Mesenchymal stem cell (in vitro differentiated cells and primary cell): Measurements from ENCODE around the gene KRT79. TPM values are rescaled to one million over a fixed set of nuclear protein-coding genes. Genes with fewer than 3 reads are reported as not detected.
"Not testable (repeated sequence)": the region's sequence is repeated elsewhere in the genome, so short reads cannot be mapped to it uniquely, and the experiment has no call there.

Experiments
- DNase-seq: peaks from one replicate; pipeline ENCODE4 v3.0.0-alpha.2; 2013
- H2AFZ ChIP-seq: one replicate; pipeline ENCODE4 v1.6.1; 2013; ENCODE audit warnings: low read depth, mild to moderate bottlenecking, control low read depth, inconsistent platforms, low read length, moderate library complexity
- H2AK5ac ChIP-seq: 2 replicates; pipeline ENCODE4 v1.6.1; 2013; ENCODE audit warnings: low read length, moderate library complexity, mild to moderate bottlenecking, inconsistent platforms; ENCODE audit not compliant: severe bottlenecking
- H2BK120ac ChIP-seq: one replicate; pipeline ENCODE4 v1.6.1; 2013; ENCODE audit warnings: low read depth, mild to moderate bottlenecking, inconsistent platforms, low read length, moderate library complexity
- H2BK12ac ChIP-seq, 2 experiments: one replicate each; pipeline ENCODE4 v1.6.1; 2013; ENCODE audit warnings: inconsistent platforms in 2 of 2, low read length in 2 of 2, mild to moderate bottlenecking in 2 of 2, moderate library complexity in 2 of 2, control low read depth in 1 of 2
- H2BK15ac ChIP-seq: one replicate; pipeline ENCODE4 v1.6.1; 2013; ENCODE audit warnings: mild to moderate bottlenecking, low read depth, inconsistent platforms; ENCODE audit not compliant: poor library complexity, severe bottlenecking
- H2BK5ac ChIP-seq: 2 replicates; pipeline ENCODE4 v1.6.1; 2013; ENCODE audit warnings: low read depth, mild to moderate bottlenecking, low read length, control low read depth, inconsistent platforms; ENCODE audit not compliant: poor library complexity, severe bottlenecking
- H3K14ac ChIP-seq, 2 experiments: one replicate each; pipeline ENCODE4 v1.6.1; 2013; ENCODE audit warnings: inconsistent platforms in 2 of 2, low read length in 2 of 2, control low read depth in 1 of 2, mild to moderate bottlenecking in 1 of 2, moderate library complexity in 1 of 2
- H3K18ac ChIP-seq, 2 experiments: one replicate each; pipeline ENCODE4 v1.6.1; 2013; ENCODE audit warnings: inconsistent platforms in 2 of 2, low read length in 2 of 2, control low read depth in 1 of 2, low read depth in 1 of 2, mild to moderate bottlenecking in 1 of 2
- H3K23ac ChIP-seq, 2 experiments: one replicate each; pipeline ENCODE4 v1.6.1; 2013; ENCODE audit warnings: inconsistent platforms in 2 of 2, low read length in 2 of 2, mild to moderate bottlenecking in 2 of 2, moderate library complexity in 2 of 2, control low read depth in 1 of 2
- H3K27ac ChIP-seq: 2 replicates; pipeline ENCODE4 v1.5.1; 2013; ENCODE audit warnings: mild to moderate bottlenecking, moderate library complexity, low read length, control low read depth, inconsistent platforms; ENCODE audit not compliant: poor library complexity, severe bottlenecking
- H3K27me3 ChIP-seq, 2 experiments: 2 replicates each; pipeline versions ENCODE4 v1.6.1 to v1.7.0; 2013; ENCODE audit warnings: low read length in 2 of 2, mild to moderate bottlenecking in 2 of 2, moderate library complexity in 2 of 2, control low read depth in 1 of 2, inconsistent platforms in 1 of 2; ENCODE audit not compliant: control insufficient read depth in 1 of 2, insufficient read depth in 1 of 2
- H3K36me3 ChIP-seq, 2 experiments: 2 replicates each; pipeline versions ENCODE4 v1.6.1 to v1.7.0; 2013; ENCODE audit warnings: low read length in 2 of 2, control low read depth in 1 of 2, inconsistent platforms in 1 of 2, low read depth in 1 of 2, mild to moderate bottlenecking in 1 of 2; ENCODE audit not compliant: insufficient read depth in 2 of 2, control insufficient read depth in 1 of 2
- H3K4ac ChIP-seq, 2 experiments: one replicate each; pipeline ENCODE4 v1.6.1; 2013; ENCODE audit warnings: inconsistent platforms in 2 of 2, low read length in 2 of 2, mild to moderate bottlenecking in 2 of 2, moderate library complexity in 2 of 2, control low read depth in 1 of 2, low read depth in 1 of 2
- H3K4me1 ChIP-seq: 2 replicates; pipeline ENCODE4 v1.6.1; 2013; ENCODE audit warnings: low read depth, low read length, control low read depth; ENCODE audit not compliant: control insufficient read depth, insufficient read depth
- H3K4me2 ChIP-seq: 2 replicates; pipeline ENCODE4 v1.6.1; 2013; ENCODE audit warnings: low read length, mild to moderate bottlenecking, inconsistent platforms; ENCODE audit not compliant: poor library complexity, severe bottlenecking
- H3K4me3 ChIP-seq, 2 experiments: 2 replicates each; pipeline versions ENCODE4 v1.5.1 to v1.7.0; 2013; ENCODE audit warnings: low read length in 2 of 2, mild to moderate bottlenecking in 2 of 2, control low read depth in 1 of 2, low read depth in 1 of 2; ENCODE audit not compliant: insufficient read depth in 1 of 2
- H3K79me1 ChIP-seq: replicated peaks from 2 replicates; pipeline ENCODE4 v1.6.1; 2013; ENCODE audit warnings: mild to moderate bottlenecking, control low read depth, low read length, inconsistent platforms; ENCODE audit not compliant: poor library complexity, severe bottlenecking
- H3K9ac ChIP-seq: 2 replicates; pipeline ENCODE4 v1.7.0; 2013; ENCODE audit warnings: mild to moderate bottlenecking, low read length, moderate library complexity
- H3K9me3 ChIP-seq: 2 replicates; pipeline ENCODE4 v1.7.0; 2013; ENCODE audit warnings: mild to moderate bottlenecking, low read length; ENCODE audit not compliant: control insufficient read depth
- H4K8ac ChIP-seq: one replicate; pipeline ENCODE4 v1.6.1; 2013; ENCODE audit warnings: inconsistent platforms, mild to moderate bottlenecking, low read length, moderate library complexity
- H4K91ac ChIP-seq: one replicate; pipeline ENCODE4 v1.6.1; 2013; ENCODE audit warnings: mild to moderate bottlenecking, low read length, inconsistent platforms
- WGBS: methylation state at CpG from one replicate; pipeline ENCODE4 v1.1.7; 2013; ENCODE audit warnings: mixed read lengths; 5-methylcytosine and 5-hydroxymethylcytosine counted together
- polyA plus RNA-seq, 2 experiments: library from polyadenylated mRNA; stranded (reverse); fragments of 200-250 nt; gene quantifications; one replicate each; pipeline ENCODE4 v1.2.3, GENCODE V29; 2013

The KRT79 gene
- polyA plus RNA-seq (2013, experiment 1 of 2) = not detected
- 0.03 TPM for polyA plus RNA-seq (2013, experiment 2 of 2)

GRCh38 chr12:52833922-52834726 lies at the start of gene KRT79:
Gene KRT79, minus strand, starts transcription at chr12:52834311. Its CDS starts 51 bp downstream, at chr12:52834260.
- Histone ChIP-seq H3K9me3 (no peaks in the 10 kb centered on the region), H4K91ac (no peak within 1 kb of the TSS), H3K27me3 (peaks cover 0 to 24% of the 10 kb centered on the region in 2 experiments), H3K4me2 (no peak within 1 kb of the TSS), H2AFZ (no peak within 1 kb of the TSS), H3K4ac (no peak within 1 kb of the TSS), H3K9ac (no peak within 1 kb of the TSS), H4K8ac (no peak within 1 kb of the TSS), H3K4me3 (no peak within 1 kb of the TSS), H2BK120ac (no peak within 1 kb of the TSS), H3K79me1 (no peaks in the 10 kb centered on the region), H2BK15ac (no peak within 1 kb of the TSS), H2AK5ac (no peak within 1 kb of the TSS), H3K14ac (no peak within 1 kb of the TSS), H3K36me3 (no peaks in the 10 kb centered on the region), H3K27ac (no peak within 1 kb of the TSS), H2BK12ac (peak within 1 kb of the TSS in 1 of 2 experiments; percentile 18), H2BK5ac (no peak within 1 kb of the TSS), H3K23ac (no peak within 1 kb of the TSS), H3K4me1 (peaks cover 28% of the 10 kb centered on the region), H3K18ac (no peak within 1 kb of the TSS)
- 90% methylated on average over 17 of the region's 22 CpGs for WGBS
- no peak for DNase-seq

- H3K36me3 ChIP-seq, H3K4me2 ChIP-seq, H4K91ac ChIP-seq, H2BK5ac ChIP-seq, H3K9ac ChIP-seq, H3K4ac ChIP-seq, H3K27ac ChIP-seq, H3K79me1 ChIP-seq, H3K4me3 ChIP-seq, H3K9me3 ChIP-seq, H2BK15ac ChIP-seq, H2AFZ ChIP-seq, H3K18ac ChIP-seq, H3K14ac ChIP-seq, H4K8ac ChIP-seq, H2BK120ac ChIP-seq, DNase-seq, H3K27me3 ChIP-seq, H2AK5ac ChIP-seq, H3K23ac ChIP-seq, H2BK12ac ChIP-seq: not testable (repeated sequence)
- WGBS = 69% methylated on average over 4 of the region's 8 CpGs
- H3K4me1 ChIP-seq = peaks cover 18% of the 10 kb centered on the region
These were observed 46.4 kb upstream of the KRT79 start for GRCh38 chr12:52880499-52880898.

GRCh38 chr12:52879394-52880351 lies 45.6 kb upstream of the KRT79 start:
- H3K27me3 ChIP-seq = peaks cover 0 to 2% of the 10 kb centered on the region in 2 experiments
- H3K14ac ChIP-seq = no peak overlapping the region

More at GRCh38 chr12:52879394-52880351, 45.6 kb upstream of the KRT79 start:
- peaks cover 19% of the 10 kb centered on the region for H3K4me1 ChIP-seq
- H2BK15ac ChIP-seq = peak overlapping the region; percentile 29
- H2AK5ac ChIP-seq = no peak overlapping the region
- no peak overlapping the region for H2BK12ac ChIP-seq
- WGBS = 6% methylated on average over 26 of the region's 38 CpGs
- H2BK120ac ChIP-seq = no peak overlapping the region
- peak overlapping the region; percentile 56 for H4K91ac ChIP-seq
- H3K4me2 ChIP-seq = peak overlapping the region; percentile 67
- H2AFZ ChIP-seq = peak overlapping the region; percentile 21
- H3K23ac ChIP-seq = no peak overlapping the region
- H3K79me1 ChIP-seq = no peaks in the 10 kb centered on the region
- no peak overlapping the region for H2BK5ac ChIP-seq
- peak overlapping the region; percentile 61 to 75 for H3K18ac ChIP-seq
- H3K9me3 ChIP-seq = no peaks in the 10 kb centered on the region
- peak overlapping the region in 1 of 2 experiments; percentile 8 for H3K4ac ChIP-seq
- no peak overlapping the region for H3K27ac ChIP-seq
- H3K4me3 ChIP-seq = peak overlapping the region in 1 of 2 experiments; percentile 68
- peak overlapping the region; percentile 59 for H3K9ac ChIP-seq
- peak; percentile 92 for DNase-seq
- H4K8ac ChIP-seq = peak overlapping the region; percentile 47
- no peaks in the 10 kb centered on the region for H3K36me3 ChIP-seq
